Thyroid gland (tissue), 4 donors: ENCODE data around the gene HPF1.

Experiments used
- CTCF ChIP-seq, 6 experiments: fragments of 200-600 bp in 3 of 6; fragments of 450-650 bp in 3 of 6; sonication (generic) in 3 of 6; IDR thresholded peaks; one replicate each; pipeline ENCODE4 v1.5.1; 2016 to 2019; ENCODE audit warnings: antibody characterized with exemption in 6 of 6, mild to moderate bottlenecking in 2 of 6, inconsistent platforms in 1 of 6, moderate library complexity in 1 of 6
- POLR2A ChIP-seq, 2 donors: fragments of 450-650 bp; IDR thresholded peaks; one replicate each; pipeline ENCODE4 v1.6.1; 2017; ENCODE audit warnings: antibody characterized with exemption in 2 of 2, mild to moderate bottlenecking in 2 of 2, moderate library complexity in 1 of 2

GRCh38 chr4:169802873-169803272 is 45.1 kb upstream of the HPF1 start:
- TF ChIP-seq POLR2A (IDR thresholded peaks at IDR 0.05): no peak
- TF ChIP-seq CTCF (IDR thresholded peaks at IDR 0.05): no peak
